Stimulated activated CD4-positive, alpha-beta T cell treated with anti-CD3 and anti-CD28 coated beads, Interleukin-4, amount 100 ng/mL, for 24 hours (primary cell): Measurements from ENCODE around the gene AKAP13.
"Not testable (repeated sequence)": the region's sequence is repeated elsewhere in the genome, so short reads cannot be mapped to it uniquely, and the experiment has no call there.

Experiments used
- DNase-seq: peaks from one replicate; pipeline ENCODE4 v3.0.0-alpha.2; 2020

The AKAP13 gene

DNA sequence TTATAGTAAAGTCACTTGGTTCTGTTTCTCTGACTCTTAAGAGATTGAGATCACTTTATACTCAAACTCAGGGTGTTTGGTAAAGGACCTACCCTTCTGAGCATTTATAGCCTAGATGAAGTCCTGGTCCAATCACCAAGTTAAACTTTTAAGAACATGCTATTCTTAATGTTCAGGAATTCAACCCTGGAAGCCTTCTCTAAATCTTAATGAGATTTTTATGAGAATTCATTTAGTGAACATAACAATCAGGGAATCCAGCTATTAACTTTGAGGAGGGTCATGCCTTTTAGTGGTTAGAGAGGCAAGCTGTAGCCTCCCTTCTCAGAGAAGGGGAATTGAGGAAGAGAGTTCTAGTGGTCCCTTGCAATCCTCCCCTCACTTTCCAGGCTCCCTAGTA lies 104.5 kb downstream of the AKAP13 start:
- DNase-seq: not testable (repeated sequence)

DNA sequence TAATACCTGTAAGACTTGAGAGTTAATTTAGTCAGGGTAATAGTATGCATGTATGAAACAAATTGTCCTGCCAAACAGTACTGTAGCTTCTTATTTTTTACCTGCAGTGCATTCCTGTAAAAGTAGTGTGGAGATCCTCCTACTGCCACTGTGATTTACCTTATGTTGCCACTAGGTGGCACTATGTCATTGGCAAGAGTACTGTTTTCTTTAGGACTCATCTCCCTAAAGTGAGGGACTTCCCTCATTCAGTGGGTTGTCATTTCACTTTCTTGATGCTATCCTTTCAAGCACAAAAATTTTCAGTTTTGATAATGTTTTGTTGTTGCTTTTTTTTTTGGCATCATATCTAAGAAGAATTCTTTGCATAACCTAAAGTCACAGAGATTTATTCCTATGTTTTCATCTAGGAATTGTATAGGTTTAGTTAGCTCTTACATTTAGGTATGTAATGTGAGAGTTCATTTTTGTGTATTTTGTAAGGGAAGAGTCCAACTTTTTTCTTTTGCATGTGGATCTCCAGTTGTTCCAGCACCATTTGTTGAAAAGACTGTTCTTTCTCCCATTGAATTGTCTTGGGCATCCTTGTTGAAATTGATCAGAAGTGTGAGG lies 105.7 kb downstream of the AKAP13 start:
- peak; percentile 72 for DNase-seq

DNA sequence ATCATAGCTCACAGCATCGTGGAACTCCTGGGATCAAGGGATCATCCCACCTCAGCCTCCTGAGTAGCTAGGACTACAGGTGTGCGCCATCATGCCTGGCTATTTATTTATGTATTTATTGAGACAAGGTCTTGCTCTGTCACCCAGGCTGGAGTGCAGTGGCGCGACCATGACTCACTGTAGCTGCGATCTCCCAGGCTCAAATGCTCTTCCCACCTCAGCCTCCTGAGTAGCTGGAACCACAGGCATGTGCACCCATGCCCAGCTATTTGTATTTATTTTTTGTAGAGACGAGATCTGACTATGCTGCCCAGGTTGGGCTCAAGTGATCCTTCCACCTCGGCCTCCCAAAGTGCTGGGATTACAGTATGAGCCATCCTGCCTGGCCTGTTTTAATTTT lies 107.4 kb downstream of the AKAP13 start:
- not testable (repeated sequence) for DNase-seq

- DNase-seq: no peak
These were observed 108.6 kb downstream of the AKAP13 start for GRCh38 chr15:85488997-85489396.

GRCh38 chr15:85489773-85490493 lies 109.5 kb downstream of the AKAP13 start:
- no peak for DNase-seq

DNA sequence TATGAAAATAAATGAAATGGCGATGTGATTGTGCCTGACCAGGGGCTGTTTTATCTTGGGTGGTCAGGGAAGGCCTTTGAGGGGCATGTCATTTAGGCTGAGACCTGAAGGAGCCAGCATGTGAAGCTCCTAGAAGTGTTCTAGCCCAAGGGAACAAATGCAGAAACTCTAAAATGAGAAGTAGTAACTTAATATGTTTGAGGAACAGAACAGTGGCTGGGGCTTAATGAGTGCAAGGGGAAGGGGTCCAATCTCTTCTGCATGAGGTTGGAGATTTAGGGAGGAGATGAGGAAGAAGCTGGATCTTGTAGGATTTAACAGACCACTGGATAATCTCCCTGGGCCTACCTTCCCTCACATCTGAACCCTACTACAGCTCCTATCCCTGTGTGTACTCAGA lies 110.5 kb downstream of the AKAP13 start:
- DNase-seq: no peak

- DNase-seq: no peak
These were observed 111.3 kb downstream of the AKAP13 start for GRCh38 chr15:85491691-85492090.

GRCh38 chr15:85492406-85492805 lies 112.0 kb downstream of the AKAP13 start:
- no peak for DNase-seq

DNA sequence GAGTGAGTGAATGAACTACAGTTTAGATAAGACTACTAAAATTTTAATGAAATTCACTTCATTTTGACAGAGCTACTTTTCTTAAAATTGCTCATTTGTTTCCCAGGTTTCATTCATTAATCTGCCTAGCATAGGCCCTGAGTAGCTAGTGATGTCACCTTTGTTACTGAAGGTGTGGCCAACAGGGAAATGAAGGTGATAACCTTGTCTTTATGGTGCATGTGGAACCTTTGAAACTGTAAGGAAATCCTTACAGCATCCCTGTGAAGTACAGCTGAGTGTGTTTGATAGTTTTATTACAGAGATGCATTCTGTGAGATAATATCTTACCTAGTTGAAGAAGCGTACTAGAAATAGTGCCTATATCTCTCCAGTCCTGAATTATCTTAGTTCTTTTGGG lies 112.9 kb downstream of the AKAP13 start:
- DNase-seq: no peak

GRCh38 chr15:85494048-85494777 lies 113.8 kb downstream of the AKAP13 start:
- DNase-seq: no peak

- no peak for DNase-seq
These were observed 114.7 kb downstream of the AKAP13 start for GRCh38 chr15:85495096-85495495.

GRCh38 chr15:85495544-85495943 lies 115.1 kb downstream of the AKAP13 start:
- DNase-seq: no peak

DNA sequence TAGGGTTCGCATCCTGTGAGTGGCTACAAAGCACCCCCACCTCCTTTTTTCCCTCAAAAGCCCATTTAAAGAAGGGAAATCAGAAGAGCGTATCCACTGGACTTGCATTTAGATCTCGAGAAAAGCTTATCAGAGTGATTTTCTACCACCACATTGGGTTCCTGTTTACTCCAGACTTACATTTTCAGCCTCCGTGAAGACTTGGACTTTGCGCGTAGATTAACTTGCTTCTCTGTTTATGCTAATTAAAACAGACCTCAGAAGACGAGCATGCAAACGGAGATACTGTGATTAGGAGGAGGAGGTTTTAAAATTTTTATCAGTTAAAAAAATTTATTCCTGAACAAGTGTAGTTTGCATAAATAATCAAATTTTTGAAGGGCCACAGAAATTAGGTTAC lies 115.7 kb downstream of the AKAP13 start:
- DNase-seq: no peak

- DNase-seq: no peak
These were observed 116.3 kb downstream of the AKAP13 start for GRCh38 chr15:85496551-85497171.

DNA sequence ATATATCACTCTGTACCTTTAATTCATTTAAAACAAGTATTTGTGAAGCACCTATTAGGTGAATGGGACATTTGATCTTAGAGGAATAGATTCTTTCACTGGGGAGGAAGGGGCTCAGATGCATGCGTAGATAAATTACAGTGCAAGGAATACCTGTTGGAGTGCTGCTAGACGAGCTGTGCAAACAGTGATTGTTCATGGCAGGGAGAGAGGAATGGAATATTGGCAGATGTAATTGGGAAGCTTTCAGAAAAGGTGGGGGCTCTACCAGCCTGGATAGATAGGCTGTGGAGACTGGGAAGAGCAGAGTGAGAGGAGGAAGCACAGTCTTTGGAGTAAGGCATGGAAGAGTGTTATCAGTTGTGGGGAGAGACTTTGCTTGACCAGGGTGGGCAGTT lies 116.8 kb downstream of the AKAP13 start:
- no peak for DNase-seq

- no peak for DNase-seq
These were observed 118.1 kb downstream of the AKAP13 start for GRCh38 chr15:85498471-85498870.

DNA sequence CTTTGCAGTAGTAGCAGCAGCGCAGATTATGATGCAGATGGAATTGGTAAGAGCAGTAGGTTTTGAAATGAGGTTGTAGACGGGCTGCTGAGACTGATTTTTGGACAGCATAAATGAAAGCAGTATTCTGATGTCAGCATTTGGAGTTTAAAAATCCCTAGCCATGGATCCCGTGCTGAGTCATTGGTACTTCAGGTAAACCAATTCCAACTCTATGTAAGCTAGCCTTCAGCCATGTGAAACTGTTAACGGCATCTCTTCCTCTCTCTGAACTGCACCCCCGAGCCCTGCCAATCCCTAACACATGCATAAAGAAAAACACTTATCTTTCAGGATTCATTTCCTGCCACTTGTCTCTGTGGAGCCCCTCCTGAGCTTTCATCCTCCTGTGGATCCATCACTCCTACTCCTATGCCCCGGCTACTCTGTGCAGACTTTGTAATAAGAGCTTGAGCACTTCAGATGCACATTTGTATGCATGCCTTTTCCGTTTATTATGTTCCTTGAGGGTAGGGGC lies 119.0 kb downstream of the AKAP13 start:
- no peak for DNase-seq

DNA sequence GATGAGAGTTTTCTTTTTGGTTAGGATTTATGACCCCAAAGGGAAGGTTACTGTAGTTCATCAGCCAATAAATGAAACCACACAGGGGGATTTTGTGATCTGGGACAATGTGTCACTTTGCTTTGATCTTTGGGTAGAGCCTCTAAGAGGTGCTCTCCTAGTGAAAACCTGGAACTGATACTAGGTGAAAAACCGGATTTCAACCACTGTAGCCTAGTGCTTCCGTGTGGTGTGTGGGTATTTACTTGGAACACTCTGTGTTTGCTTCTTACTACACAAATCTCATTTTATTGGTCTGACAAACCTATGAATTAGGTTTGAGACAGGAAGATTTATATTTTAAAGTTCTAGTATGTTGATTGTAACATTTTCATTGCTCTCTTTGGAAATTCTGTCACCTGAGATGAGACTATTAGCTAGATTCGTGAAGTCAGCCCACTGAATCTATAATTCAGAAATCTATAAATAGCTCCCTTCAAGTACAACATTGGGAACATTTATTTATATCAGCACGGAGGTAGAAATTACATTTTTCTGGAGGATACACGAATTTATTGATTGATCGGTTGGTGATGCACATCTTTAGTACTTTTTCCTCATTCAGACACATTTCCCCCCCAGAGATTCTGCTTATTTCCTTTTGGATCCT lies 119.8 kb downstream of the AKAP13 start:
- DNase-seq: no peak

DNA sequence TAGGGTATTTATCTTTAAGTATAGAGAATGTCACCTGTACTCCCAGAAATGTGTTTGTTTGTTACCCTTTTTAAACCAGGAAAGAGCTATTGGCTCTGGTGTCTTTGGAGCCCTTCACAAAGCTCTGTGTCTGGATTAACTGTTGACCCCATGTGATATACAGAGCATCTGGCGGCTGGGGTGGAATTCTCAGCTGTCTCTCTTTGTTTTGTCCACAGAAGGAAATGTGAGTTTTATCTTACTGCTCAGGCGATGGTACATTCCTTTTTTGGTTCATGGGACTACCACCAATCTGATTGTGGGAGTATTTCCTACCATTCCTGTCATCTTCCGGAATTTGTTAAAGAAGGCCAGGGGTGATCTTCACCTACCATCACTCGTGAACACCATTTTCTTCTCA lies 120.3 kb downstream of the AKAP13 start:
- DNase-seq: no peak

DNA sequence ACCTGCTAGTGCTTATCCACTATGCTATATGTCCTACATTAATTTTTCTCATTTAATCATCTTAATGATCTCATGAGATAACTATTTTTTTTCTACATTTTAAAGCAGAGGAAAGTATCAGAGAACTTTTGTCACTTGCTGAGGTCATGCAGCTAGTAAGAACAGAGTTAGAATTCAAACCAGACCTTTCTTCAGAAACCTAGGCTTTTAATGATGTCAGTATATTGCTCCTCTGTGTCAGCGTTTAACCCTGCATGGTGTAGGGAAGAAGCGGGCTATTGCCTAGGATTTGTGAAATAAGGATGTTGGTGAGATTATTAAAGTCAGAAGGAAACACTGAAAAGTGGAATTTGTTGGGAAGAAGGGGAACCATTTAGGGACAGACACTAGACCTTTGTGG lies 121.2 kb downstream of the AKAP13 start:
- DNase-seq: no peak

GRCh38 chr15:85503151-85503799 lies 122.9 kb downstream of the AKAP13 start:
- no peak for DNase-seq
